Fibroblast of skin of left biceps (primary cell): ENCODE results near the gene FNBP1.
A peak's percentile ranks its signal among the peaks of the same experiment; 100 is the strongest.

Experiments
- DNase-seq, 2 experiments: peaks; one replicate each; pipeline ENCODE4 v3.0.0-alpha.2; 2013; ENCODE audit warnings: low read depth in 2 of 2

FNBP1 gene

GRCh38 chr9:129854588-129855110 is 188.3 kb downstream of the FNBP1 start:
- no peak for DNase-seq

- DNase-seq, result no peak
These were observed 189.4 kb downstream of the FNBP1 start for GRCh38 chr9:129853614-129854013.

GRCh38 chr9:129852579-129852978 is 190.4 kb downstream of the FNBP1 start:
- DNase-seq, result no peak

- no peak for DNase-seq
These were observed 191.2 kb downstream of the FNBP1 start for GRCh38 chr9:129851821-129852220.

- DNase-seq, result no peak
These were observed 192.0 kb downstream of the FNBP1 start for GRCh38 chr9:129850821-129851550.

GRCh38 chr9:129849901-129850300 is 193.1 kb downstream of the FNBP1 start:
- DNase-seq, result no peak

GRCh38 chr9:129848712-129849441 is 194.1 kb downstream of the FNBP1 start:
- DNase-seq, result no peak

GRCh38 chr9:129845373-129845772 is 197.6 kb downstream of the FNBP1 start:
- DNase-seq, result no peak

GRCh38 chr9:129841071-129841470 is 201.9 kb downstream of the FNBP1 start:
- no peak for DNase-seq

GRCh38 chr9:129840034-129840433 is 203.0 kb downstream of the FNBP1 start:
- DNase-seq, result no peak

GRCh38 chr9:129839324-129840023 is 203.5 kb downstream of the FNBP1 start:
- no peak for DNase-seq

- DNase-seq, result peak in 1 of 2 experiments; percentile 20
These were observed 204.2 kb downstream of the FNBP1 start for GRCh38 chr9:129838707-129839259.
